Sigmoid colon (tissue), 7 donors: Measurements from ENCODE around the gene SELENOM. TPM values are rescaled to one million over a fixed set of nuclear protein-coding genes. Genes with fewer than 3 reads are reported as not detected.

Experiments used
- DNase-seq: peaks from one replicate; pipeline ENCODE4 v3.0.0-alpha.2; 2019
- H3K27ac ChIP-seq, 4 donors: fragments of 200-600 bp; sonication (generic); one replicate each; pipeline ENCODE4 v1.5.1; 2016 to 2019; ENCODE audit warnings: mild to moderate bottlenecking in 1 of 4
- H3K27me3 ChIP-seq, 3 donors: fragments of 200-600 bp; sonication (generic); one replicate each; pipeline ENCODE4 v1.5.1; 2019; ENCODE audit warnings: mild to moderate bottlenecking in 1 of 3
- H3K36me3 ChIP-seq, 4 donors: fragments of 200-600 bp; sonication (generic); one replicate each; pipeline ENCODE4 v1.5.1; 2016 to 2019
- H3K4me1 ChIP-seq, 4 donors: fragments of 200-600 bp; sonication (generic); one replicate each; pipeline ENCODE4 v1.5.1; 2017 to 2019
- H3K4me3 ChIP-seq, 4 donors: fragments of 200-600 bp; sonication (generic); one replicate each; pipeline ENCODE4 v1.5.1; 2017 to 2019; ENCODE audit warnings: mild to moderate bottlenecking in 2 of 4, moderate library complexity in 1 of 4
- H3K9me3 ChIP-seq, 4 donors: fragments of 200-600 bp in 3 of 4; sonication (generic) in 3 of 4; one replicate each; pipeline versions ENCODE4 v1.5.1 to v1.6.1; 2013 to 2019
- EP300 ChIP-seq, 4 donors: sonication (generic); formaldehyde crosslinking; IDR thresholded peaks; one replicate each; pipeline ENCODE4 v1.6.1; 2017; ENCODE audit warnings: antibody characterized with exemption in 4 of 4
- POLR2A ChIP-seq, 2 donors: fragments of 450-650 bp; IDR thresholded peaks; one replicate each; pipeline ENCODE4 v1.6.1; 2016; ENCODE audit warnings: antibody characterized with exemption in 2 of 2, mild to moderate bottlenecking in 2 of 2, moderate library complexity in 2 of 2
- POLR2AphosphoS5 ChIP-seq, 4 donors: sonication (generic); formaldehyde crosslinking; IDR thresholded peaks; one replicate each; pipeline ENCODE4 v1.6.1; 2017; ENCODE audit warnings: antibody characterized with exemption in 4 of 4
- WGBS, 2 donors: extraction: QIAGEN DNeasy Blood & Tissue Kit; methylation state at CpG; one replicate each; pipeline ENCODE4 v1.1.7; 2013; 5-methylcytosine and 5-hydroxymethylcytosine counted together
- intact Hi-C: fragments of 100-400 bp; cut with DNase I; formaldehyde crosslinking; loops from one replicate; pipeline ENCODE4 v1.15.1; 2023
- polyA plus RNA-seq, 3 donors: library from polyadenylated mRNA; stranded (reverse); fragments of 200-250 nt; gene quantifications; one replicate each; pipeline ENCODE4 v1.2.3, GENCODE V29; 2013
- total RNA-seq, 4 donors: library from RNA; depleted of rRNA; stranded (reverse); fragments of >200 nt; gene quantifications; one replicate each; pipeline ENCODE4 v1.1.0, GENCODE V29; 2016
- TF ChIP-seq, protein P1 (sequence below), 4 experiments: fragments of 450-650 bp in 3 of 4; fragments of 200-600 bp in 1 of 4; IDR thresholded peaks; one replicate each; pipeline ENCODE4 v1.5.1; 2016 to 2019; ENCODE audit warnings: antibody characterized with exemption in 4 of 4, mild to moderate bottlenecking in 3 of 4, moderate library complexity in 2 of 4
- donor health status: healthy with polysubstance abuse.
- donor health status: Bipolar disorder and iron deficiency.
- donor health status: healthy.

SELENOM gene
- total and polyA plus RNA-seq, 7 donors, result 40.9 to 1,938 (median 868) TPM

DNA sequence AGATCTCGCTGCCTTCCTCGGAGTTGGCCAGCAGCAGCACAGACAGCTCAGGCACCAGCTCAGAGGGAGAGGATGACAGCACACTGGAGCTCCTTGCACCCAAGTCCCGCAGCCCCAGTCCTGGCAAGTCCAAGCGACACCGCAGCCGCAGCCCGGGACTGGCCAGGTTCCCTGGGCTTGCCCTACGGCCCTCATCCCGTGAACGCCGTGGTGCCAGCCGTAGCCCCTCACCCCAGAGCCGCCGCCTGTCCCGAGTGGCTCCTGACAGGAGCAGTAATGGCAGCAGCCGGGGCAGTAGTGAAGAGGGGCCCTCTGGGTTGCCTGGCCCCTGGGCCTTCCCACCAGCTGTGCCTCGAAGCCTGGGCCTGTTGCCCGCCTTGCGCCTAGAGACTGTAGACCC, 26.5 kb upstream of the SELENOM start:
- no peak for DNase-seq
- WGBS, 2 donors, result 96% methylated on average over 19 of the region's 19 CpGs
- peaks cover 0 to 8% (median under 1%) of the 10 kb centered on the region in 3 donors for H3K27me3 ChIP-seq
- no peaks in the 10 kb centered on the region for H3K4me1 ChIP-seq
- no peak overlapping the region for H3K4me3 ChIP-seq
- H3K36me3 ChIP-seq, result no peaks in the 10 kb centered on the region
- TF ChIP-seq EP300 (IDR thresholded peaks at IDR 0.05) (no peak), POLR2AphosphoS5 (IDR thresholded peaks at IDR 0.05) (no peak), POLR2A (IDR thresholded peaks at IDR 0.05) (no peak)
- TF ChIP-seq, protein P1, sequence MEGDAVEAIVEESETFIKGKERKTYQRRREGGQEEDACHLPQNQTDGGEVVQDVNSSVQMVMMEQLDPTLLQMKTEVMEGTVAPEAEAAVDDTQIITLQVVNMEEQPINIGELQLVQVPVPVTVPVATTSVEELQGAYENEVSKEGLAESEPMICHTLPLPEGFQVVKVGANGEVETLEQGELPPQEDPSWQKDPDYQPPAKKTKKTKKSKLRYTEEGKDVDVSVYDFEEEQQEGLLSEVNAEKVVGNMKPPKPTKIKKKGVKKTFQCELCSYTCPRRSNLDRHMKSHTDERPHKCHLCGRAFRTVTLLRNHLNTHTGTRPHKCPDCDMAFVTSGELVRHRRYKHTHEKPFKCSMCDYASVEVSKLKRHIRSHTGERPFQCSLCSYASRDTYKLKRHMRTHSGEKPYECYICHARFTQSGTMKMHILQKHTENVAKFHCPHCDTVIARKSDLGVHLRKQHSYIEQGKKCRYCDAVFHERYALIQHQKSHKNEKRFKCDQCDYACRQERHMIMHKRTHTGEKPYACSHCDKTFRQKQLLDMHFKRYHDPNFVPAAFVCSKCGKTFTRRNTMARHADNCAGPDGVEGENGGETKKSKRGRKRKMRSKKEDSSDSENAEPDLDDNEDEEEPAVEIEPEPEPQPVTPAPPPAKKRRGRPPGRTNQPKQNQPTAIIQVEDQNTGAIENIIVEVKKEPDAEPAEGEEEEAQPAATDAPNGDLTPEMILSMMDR (IDR thresholded peaks at IDR 0.05), result no peak
- H3K27ac ChIP-seq, result no peak overlapping the region
- H3K9me3 ChIP-seq, result no peaks in the 10 kb centered on the region
- intact Hi-C loops, result no loop called here

DNA sequence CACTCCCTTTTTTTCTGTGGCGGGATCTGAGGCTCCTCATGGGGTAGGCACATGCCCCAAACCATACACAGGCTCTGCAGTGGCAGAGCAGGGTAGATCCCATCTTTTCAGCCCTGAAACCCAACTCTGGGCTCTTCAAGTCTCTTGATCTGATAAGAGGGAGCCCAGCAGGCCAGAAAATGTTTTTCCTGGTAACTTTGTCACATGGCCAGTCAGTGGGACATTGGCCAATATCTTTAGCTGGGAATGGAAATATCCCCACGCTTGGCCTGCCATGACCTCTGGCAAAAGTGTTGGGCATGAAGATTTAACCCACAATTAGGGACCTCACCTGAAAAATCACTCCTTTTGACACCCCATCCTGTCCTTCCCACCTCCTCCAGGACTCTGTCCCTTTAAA, 23.5 kb upstream of the SELENOM start:
- TF ChIP-seq POLR2A (IDR thresholded peaks at IDR 0.05) (no peak), EP300 (IDR thresholded peaks at IDR 0.05) (no peak), POLR2AphosphoS5 (IDR thresholded peaks at IDR 0.05) (no peak)
- TF ChIP-seq, protein P1 (IDR thresholded peaks at IDR 0.05), result no peak
- no peaks in the 10 kb centered on the region for H3K9me3 ChIP-seq
- H3K4me1 ChIP-seq, result peaks cover 0 to 4% (median 0%) of the 10 kb centered on the region in 4 donors
- no peak overlapping the region for H3K4me3 ChIP-seq
- WGBS, 2 donors, result 91% methylated on average over 2 of the region's 2 CpGs
- H3K27me3 ChIP-seq, result no peaks in the 10 kb centered on the region
- intact Hi-C loops, result no loop called here
- H3K27ac ChIP-seq, result no peak overlapping the region
- DNase-seq, result no peak
- H3K36me3 ChIP-seq, result no peaks in the 10 kb centered on the region

DNA sequence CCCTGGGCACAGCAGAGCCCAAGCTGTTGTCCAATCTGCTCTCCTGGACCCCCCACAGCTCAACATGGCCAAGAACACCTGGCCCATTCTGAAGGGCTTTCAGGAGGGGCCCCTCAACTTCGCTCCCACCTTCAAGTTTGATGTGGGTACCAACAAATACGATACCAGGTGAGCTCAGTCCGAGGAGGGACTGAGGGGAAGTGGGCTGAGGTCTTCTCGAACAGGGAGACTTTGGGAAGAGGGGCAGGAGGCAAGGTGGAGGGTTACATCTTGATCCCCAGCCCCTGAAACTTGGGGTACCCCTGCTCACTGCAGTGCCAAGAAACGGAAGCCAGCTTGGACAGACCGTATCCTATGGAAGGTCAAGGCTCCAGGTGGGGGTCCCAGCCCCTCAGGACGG, 20.8 kb upstream of the SELENOM start:
- DNase-seq, result no peak
- H3K4me1 ChIP-seq, result peaks cover 0 to 8% (median 4%) of the 10 kb centered on the region in 4 donors
- H3K4me3 ChIP-seq, result no peak overlapping the region
- TF ChIP-seq POLR2A (IDR thresholded peaks at IDR 0.05) (no peak), POLR2AphosphoS5 (IDR thresholded peaks at IDR 0.05) (no peak), EP300 (IDR thresholded peaks at IDR 0.05) (no peak)
- TF ChIP-seq, protein P1 (IDR thresholded peaks at IDR 0.05), result no peak
- no peaks in the 10 kb centered on the region for H3K27me3 ChIP-seq
- 91 to 95% methylated on average over 7 of the region's 7 CpGs for WGBS, 2 donors
- intact Hi-C loops, result loop anchor here (10.0 kb wide), 1 partner anchor 363 kb away; no protein-coding TSS in a partner anchor
- H3K9me3 ChIP-seq, result no peaks in the 10 kb centered on the region
- no peak overlapping the region for H3K27ac ChIP-seq
- no peaks in the 10 kb centered on the region for H3K36me3 ChIP-seq

DNA sequence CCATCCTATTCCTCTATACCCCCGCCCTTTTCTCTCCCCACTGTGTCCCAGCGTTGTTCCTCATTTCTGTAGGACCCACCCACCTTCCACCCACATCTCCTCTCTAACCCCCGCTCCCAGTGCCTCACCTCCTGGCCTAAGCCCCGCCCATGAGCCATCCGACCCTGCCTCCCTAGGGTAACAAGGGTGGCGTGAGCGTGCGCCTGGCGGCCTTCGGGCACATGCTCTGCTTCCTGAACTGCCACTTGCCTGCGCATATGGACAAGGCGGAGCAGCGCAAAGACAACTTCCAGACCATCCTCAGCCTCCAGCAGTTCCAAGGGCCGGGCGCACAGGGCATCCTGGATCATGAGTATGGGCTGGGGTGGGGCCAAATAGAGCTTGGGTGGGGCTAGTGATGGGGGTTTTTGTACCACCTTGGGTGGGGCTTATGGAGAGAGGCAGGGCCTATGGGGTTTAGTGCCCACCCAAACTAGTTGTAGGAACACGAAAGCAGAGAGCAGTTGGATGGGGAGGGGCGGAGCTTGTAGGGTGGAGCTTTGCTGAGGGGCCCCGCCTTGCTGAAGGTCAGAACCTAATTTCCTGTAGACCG, 19.9 kb upstream of the SELENOM start:
- no peaks in the 10 kb centered on the region for H3K9me3 ChIP-seq
- peaks cover 0 to 14% (median 13%) of the 10 kb centered on the region in 4 donors for H3K4me1 ChIP-seq
- H3K27ac ChIP-seq, result no peak overlapping the region
- no peak for TF ChIP-seq POLR2A (IDR thresholded peaks at IDR 0.05)
- no peak for TF ChIP-seq EP300 (IDR thresholded peaks at IDR 0.05)
- TF ChIP-seq, protein P1 (IDR thresholded peaks at IDR 0.05), result no peak
- TF ChIP-seq POLR2AphosphoS5 (IDR thresholded peaks at IDR 0.05), result no peak
- H3K4me3 ChIP-seq, result no peak overlapping the region
- WGBS, 2 donors, result 50 to 72% methylated on average over 19 of the region's 19 CpGs
- intact Hi-C loops, result loop anchor here (10.0 kb wide), 1 partner anchor 362 kb away; no protein-coding TSS in a partner anchor
- DNase-seq, result no peak
- no peaks in the 10 kb centered on the region for H3K27me3 ChIP-seq
- H3K36me3 ChIP-seq, result no peaks in the 10 kb centered on the region

DNA sequence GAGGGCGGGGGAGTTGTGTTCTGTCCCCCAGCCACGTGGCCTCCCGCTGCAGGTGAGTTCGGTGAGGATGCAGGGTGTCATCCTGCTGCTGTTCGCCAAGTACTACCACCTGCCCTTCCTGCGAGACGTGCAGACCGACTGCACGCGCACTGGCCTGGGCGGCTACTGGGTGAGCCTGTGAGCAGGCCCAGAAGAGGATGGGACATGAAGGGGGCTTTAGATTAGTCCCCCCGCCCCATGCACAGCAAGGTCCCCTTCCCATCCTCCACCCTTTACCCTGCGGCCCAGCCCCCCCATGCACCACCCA, 19.5 kb upstream of the SELENOM start:
- TF ChIP-seq, protein P1 (IDR thresholded peaks at IDR 0.05), result no peak
- no peak for TF ChIP-seq EP300 (IDR thresholded peaks at IDR 0.05)
- TF ChIP-seq POLR2AphosphoS5 (IDR thresholded peaks at IDR 0.05), result no peak
- TF ChIP-seq POLR2A (IDR thresholded peaks at IDR 0.05), result no peak
- H3K36me3 ChIP-seq, result no peaks in the 10 kb centered on the region
- H3K4me1 ChIP-seq, result peaks cover 0 to 19% (median 17%) of the 10 kb centered on the region in 4 donors
- intact Hi-C loops, result loop anchor here (10.0 kb wide), 1 partner anchor 362 kb away; no protein-coding TSS in a partner anchor
- 84 to 89% methylated on average over 13 of the region's 13 CpGs for WGBS, 2 donors
- no peak overlapping the region for H3K4me3 ChIP-seq
- no peak for DNase-seq
- H3K9me3 ChIP-seq, result no peaks in the 10 kb centered on the region
- H3K27ac ChIP-seq, result no peak overlapping the region
- no peaks in the 10 kb centered on the region for H3K27me3 ChIP-seq
